WTC11 (cell line): ENCODE data around the gene VMAC. TPM values are rescaled to one million over a fixed set of nuclear protein-coding genes. Genes with fewer than 3 reads are reported as not detected.

Experiments used
- ATAC-seq: fragments of 200-7000 bp; cut with Tn5 transposase; 2 replicates; pipeline ENCODE4 v1.10.0; 2021; ENCODE audit warnings: mild to moderate bottlenecking, moderate library complexity
- CTCF ChIA-PET: fragments of 300-600 bp; sonication (Branson Sonifier 250); formaldehyde crosslinking; loops from one replicate; lab custom pipeline; 2021; ENCODE audit warnings: antibody characterized with exemption; lab: Charles Lee
- POLR2A ChIA-PET: fragments of 350-600 bp; sonication (Branson Sonifier 250); formaldehyde crosslinking; loops from one replicate; lab custom pipeline; 2021; ENCODE audit warnings: antibody characterized with exemption; lab: Charles Lee
- DNase-seq: peaks from one replicate; pipeline ENCODE4 v3.0.0; 2021; ENCODE audit warnings: low spot score
- H3K27ac Mint-ChIP-seq: 2 replicates; pipeline ENCODE4 v1.8.0; 2021; ENCODE audit warnings: mixed read lengths
- H3K27me3 Mint-ChIP-seq: 2 replicates; pipeline ENCODE4 v1.8.0; 2021; ENCODE audit warnings: low read depth, mild to moderate bottlenecking, moderate library complexity, mixed read lengths
- H3K36me3 Mint-ChIP-seq: 2 replicates; pipeline ENCODE4 v1.8.0; 2021; ENCODE audit warnings: mixed read lengths
- H3K4me1 Mint-ChIP-seq: 2 replicates; pipeline ENCODE4 v1.8.0; 2022; ENCODE audit warnings: mixed read lengths
- H3K4me3 Mint-ChIP-seq: 2 replicates; pipeline ENCODE4 v1.8.0; 2021; ENCODE audit warnings: mild to moderate bottlenecking, moderate library complexity, mixed read lengths
- H3K9me3 Mint-ChIP-seq: 2 replicates; pipeline ENCODE4 v1.8.0; 2021; ENCODE audit warnings: mixed read lengths
- CDX4 ChIP-seq: fragments of 250-450 bp; sonication (Bioruptor Pico); IDR thresholded peaks from 2 replicates; pipeline ENCODE4 v1.9.0; 2021; ENCODE audit warnings: moderate library complexity, mild to moderate bottlenecking, inconsistent platforms, borderline replicate concordance
- CREB1 ChIP-seq: sonication (generic); formaldehyde crosslinking; IDR thresholded peaks from 2 replicates; pipeline ENCODE4 v1.8.0; 2023; ENCODE audit warnings: mild to moderate bottlenecking, missing genetic modification reagents
- ELF4 ChIP-seq: sonication (generic); formaldehyde crosslinking; IDR thresholded peaks from 2 replicates; pipeline ENCODE4 v1.8.1; 2022; ENCODE audit warnings: low read depth, mild to moderate bottlenecking, moderate library complexity, missing genetic modification reagents
- EMX1 ChIP-seq: fragments of 250-450 bp; sonication (Bioruptor Pico); IDR thresholded peaks from 2 replicates; pipeline ENCODE4 v1.8.0; 2021; ENCODE audit warnings: mild to moderate bottlenecking
- ERG ChIP-seq: fragments of 250-450 bp; sonication (Bioruptor Pico); IDR thresholded peaks from 2 replicates; pipeline ENCODE4 v1.8.0; 2021; ENCODE audit warnings: mild to moderate bottlenecking
- ESRRA ChIP-seq: sonication (generic); formaldehyde crosslinking; IDR thresholded peaks from 2 replicates; pipeline ENCODE4 v1.8.1; 2022; ENCODE audit warnings: mild to moderate bottlenecking, missing genetic modification reagents, borderline replicate concordance
- FOXP4 ChIP-seq: sonication (generic); formaldehyde crosslinking; IDR thresholded peaks from 2 replicates; pipeline ENCODE4 v1.8.0; 2022; ENCODE audit warnings: mild to moderate bottlenecking, missing genetic modification reagents
- JAZF1 ChIP-seq: fragments of 250-450 bp; sonication (Bioruptor Pico); IDR thresholded peaks from 2 replicates; pipeline ENCODE4 v1.9.0; 2021; ENCODE audit warnings: moderate library complexity, mild to moderate bottlenecking, inconsistent platforms
- NR1H2 ChIP-seq: sonication (generic); formaldehyde crosslinking; IDR thresholded peaks from 2 replicates; pipeline ENCODE4 v1.9.0; 2021; ENCODE audit warnings: mild to moderate bottlenecking, moderate library complexity, missing genetic modification reagents
- STAT6 ChIP-seq: sonication (generic); formaldehyde crosslinking; conservative IDR thresholded peaks from 2 replicates; pipeline ENCODE4 v1.8.1; 2023; ENCODE audit warnings: mild to moderate bottlenecking, low read depth, missing genetic modification reagents, moderate library complexity
- TP53 ChIP-seq: sonication (generic); formaldehyde crosslinking; IDR thresholded peaks from 2 replicates; pipeline ENCODE4 v1.8.1; 2023; ENCODE audit warnings: mild to moderate bottlenecking, missing genetic modification reagents
- USF2 ChIP-seq: sonication (generic); formaldehyde crosslinking; IDR thresholded peaks from 2 replicates; pipeline ENCODE4 v1.8.1; 2023; ENCODE audit warnings: mild to moderate bottlenecking, missing genetic modification reagents, moderate library complexity
- ZNF121 ChIP-seq: sonication (generic); formaldehyde crosslinking; IDR thresholded peaks from 2 replicates; pipeline ENCODE4 v1.8.0; 2023; ENCODE audit warnings: missing genetic modification reagents
- ZNF396 ChIP-seq: fragments of 250-450 bp; sonication (Bioruptor Pico); IDR thresholded peaks from 2 replicates; pipeline ENCODE4 v1.8.0; 2021; ENCODE audit warnings: mild to moderate bottlenecking, moderate library complexity, borderline replicate concordance
- ZNF512 ChIP-seq: sonication (generic); formaldehyde crosslinking; IDR thresholded peaks from 2 replicates; pipeline ENCODE4 v1.8.1; 2022; ENCODE audit warnings: missing genetic modification reagents, borderline replicate concordance
- total RNA-seq: library from RNA; stranded (reverse); gene quantifications from 3 replicates; pipeline ENCODE4 v1.2.3, GENCODE V29; 2021

The VMAC gene
- total RNA-seq, 1 experiment from 2014 or later = 2.5 TPM

- Mint-ChIP-seq H3K27ac (no peak overlapping the region), H3K27me3 (peaks cover 33% of the 10 kb centered on the region), H3K4me1 (0 out of 2 replicates have a peak, but pooled peaks cover 3% of the 10 kb centered on the region), H3K9me3 (no peaks in the 10 kb centered on the region), H3K36me3 (no peaks in the 10 kb centered on the region), H3K4me3 (no peak overlapping the region)
- DNase-seq (no peak), ATAC-seq (no peak)
- ChIA-PET CTCF (interaction anchor here (0.5 to 4.5 kb wide), 8 partner anchors 8 to 85 kb away, joined by 3 to 66 read pairs (median 4); partner anchors contain the start of genes NDUFA11 and NRTN), POLR2A (no interaction called here)
- TF ChIP-seq ZNF121 (CRISPR knock-in tag) = no peak
These were observed 15.2 kb upstream of the VMAC start for GRCh38 chr19:5889288-5889971.

GRCh38 chr19:5890099-5890498 lies 14.6 kb upstream of the VMAC start:
- H3K27ac Mint-ChIP-seq = no peak overlapping the region
- POLR2A ChIA-PET = no interaction called here
- no peaks in the 10 kb centered on the region for H3K36me3 Mint-ChIP-seq
- CTCF ChIA-PET = interaction anchor here (0.5 to 4.5 kb wide), 5 partner anchors 13 to 86 kb away, joined by 3 to 66 read pairs (median 4); partner anchors contain the start of genes NDUFA11 and NRTN
- ATAC-seq (no peak), DNase-seq (no peak)
- no peak overlapping the region for H3K4me3 Mint-ChIP-seq
- H3K9me3 Mint-ChIP-seq = no peaks in the 10 kb centered on the region
- 0 out of 2 replicates have a peak, but pooled peaks cover 3% of the 10 kb centered on the region for H3K4me1 Mint-ChIP-seq
- H3K27me3 Mint-ChIP-seq = peaks cover 30% of the 10 kb centered on the region
- TF ChIP-seq ERG (no peak), USF2 (CRISPR knock-in tag) (no peak), JAZF1 (CRISPR knock-in tag) (no peak), ZNF512 (CRISPR knock-in tag) (no peak), FOXP4 (CRISPR knock-in tag) (no peak), CREB1 (no peak), CDX4 (no peak), ESRRA (CRISPR knock-in tag) (no peak), STAT6 (CRISPR knock-in tag) (no peak), ZNF396 (CRISPR knock-in tag) (no peak), NR1H2 (CRISPR knock-in tag) (no peak), TP53 (CRISPR knock-in tag) (no peak), ELF4 (CRISPR knock-in tag) (no peak), EMX1 (CRISPR knock-in tag) (no peak)
